Motor neuron (in vitro differentiated cells): Measurements from ENCODE around the gene AFMID. TPM values are rescaled to one million over a fixed set of nuclear protein-coding genes. Genes with fewer than 3 reads are reported as not detected.
"Not testable (repeated sequence)": the region's sequence is repeated elsewhere in the genome, so short reads cannot be mapped to it uniquely, and the experiment has no call there.

Experiments used
- ATAC-seq, 8 experiments: fragments of 200-7000 bp; cut with Tn5 transposase; replicated peaks in 6 of 8; 2 replicates each; pipeline ENCODE4 v1.8.0; 2021; ENCODE audit warnings: mild to moderate bottlenecking in 8 of 8, moderate library complexity in 8 of 8
- H3K27ac ChIP-seq, 2 donors: fragments of 250-450 bp; sonication (Bioruptor Pico); 2 replicates each; pipeline ENCODE4 v1.9.0; 2021; ENCODE audit warnings: antibody characterized with exemption in 2 of 2, mild to moderate bottlenecking in 2 of 2, moderate library complexity in 1 of 2
- H3K4me1 ChIP-seq, 2 donors: fragments of 250-450 bp; sonication (Bioruptor Pico); replicated peaks in 1 of 2; 2 replicates each; pipeline ENCODE4 v1.6.1; 2021; ENCODE audit warnings: antibody characterized with exemption in 2 of 2, mild to moderate bottlenecking in 2 of 2, moderate library complexity in 1 of 2
- H3K4me3 ChIP-seq, 5 donors: fragments of 250-450 bp; sonication (Bioruptor Pico); 2 replicates each; pipeline ENCODE4 v1.9.0; 2021; ENCODE audit warnings: antibody characterized with exemption in 5 of 5, mild to moderate bottlenecking in 5 of 5, moderate library complexity in 4 of 5
- WGBS, 10 experiments: fragments of 450-650 bp; shearing (Covaris generic); methylation state at CpG; one replicate each; pipeline ENCODE4 v1.0.0; 2022; 5-methylcytosine and 5-hydroxymethylcytosine counted together
- in situ Hi-C, 9 experiments: fragments of 400-800 bp; cut with MboI; loops; one replicate each; pipeline ENCODE4 v1.15.0; 2021; ENCODE audit warnings: low sequenced_read_pairs in 9 of 9, low pct_unique_long_range_greater_than_20kb in 2 of 9; ENCODE audit not compliant: unreplicated experiment in 9 of 9
- total RNA-seq, 8 experiments: library from RNA; unstranded; fragments of 300-600 nt; gene quantifications; 2 replicates each; pipeline versions ENCODE4 v1.2.3 to v1.2.4, GENCODE V29; 2022

Gene AFMID
- total RNA-seq, 8 experiments from 2014 or later: 5.1 to 34.7 (median 21.2) TPM

- WGBS, 10 experiments: 82 to 100% (median 93%) methylated on average over 1 to 5 of the region's 10 CpGs; no CpG with 5 or more reads in 6 of the 10 experiments
- ATAC-seq: no peak
- Histone ChIP-seq H3K27ac (no peak overlapping the region), H3K4me3 (no peak overlapping the region), H3K4me1 (peaks cover 19 to 26% of the 10 kb centered on the region in 2 donors)
- in situ Hi-C loops: no loop called here
Observed at GRCh38 chr17:78233678-78234077, 46.5 kb downstream of the AFMID start.

- peaks cover 19 to 26% of the 10 kb centered on the region in 2 donors for H3K4me1 ChIP-seq
- WGBS, 10 experiments: 70 to 100% (median 81%) methylated on average over 1 to 6 of the region's 17 CpGs; no CpG with 5 or more reads in 5 of the 10 experiments
- no peak overlapping the region for H3K27ac ChIP-seq
- no peak overlapping the region for H3K4me3 ChIP-seq
- in situ Hi-C loops: no loop called here
- ATAC-seq: no peak
Observed at GRCh38 chr17:78234261-78234865, 47.2 kb downstream of the AFMID start.

- H3K27ac ChIP-seq, H3K4me3 ChIP-seq, in situ Hi-C loops, ATAC-seq: not testable (repeated sequence)
- WGBS, 10 experiments: 83 to 100% (median 95%) methylated on average over 1 to 5 of the region's 6 CpGs; no CpG with 5 or more reads in 3 of the 10 experiments
- peaks cover 19 to 26% of the 10 kb centered on the region in 2 donors for H3K4me1 ChIP-seq
Observed at GRCh38 chr17:78235022-78235421, 47.9 kb downstream of the AFMID start.

GRCh38 chr17:78235885-78236284, 48.7 kb downstream of the AFMID start:
- Histone ChIP-seq H3K4me3 (no peak overlapping the region), H3K27ac (no peak overlapping the region), H3K4me1 (peaks cover 19 to 26% of the 10 kb centered on the region in 2 donors)
- in situ Hi-C loops: no loop called here
- WGBS, 10 experiments: 78% methylated on average over 5 of the region's 8 CpGs; no CpG with 5 or more reads in 9 of the 10 experiments
- ATAC-seq: no peak

GRCh38 chr17:78236362-78237127, 49.4 kb downstream of the AFMID start:
- in situ Hi-C loops: no loop called here
- no peak for ATAC-seq
- WGBS, 10 experiments: 80 to 100% (median 88%) methylated on average over 2 to 7 of the region's 20 CpGs; no CpG with 5 or more reads in 7 of the 10 experiments
- H3K27ac ChIP-seq: peak overlapping the region in 1 of 2 donors; percentile 29
- H3K4me1 ChIP-seq: peaks cover 14 to 20% of the 10 kb centered on the region in 2 donors
- H3K4me3 ChIP-seq: no peak overlapping the region

GRCh38 chr17:78237401-78238012, 50.3 kb downstream of the AFMID start:
- no peak for ATAC-seq
- H3K4me3 ChIP-seq: no peak overlapping the region
- H3K4me1 ChIP-seq: peaks cover 21 to 23% of the 10 kb centered on the region in 2 donors
- WGBS, 10 experiments: 62 to 67% (median 66%) methylated on average over 1 to 6 of the region's 11 CpGs; no CpG with 5 or more reads in 7 of the 10 experiments
- peak overlapping the region in 1 of 2 donors; percentile 29 for H3K27ac ChIP-seq
- in situ Hi-C loops: no loop called here

- in situ Hi-C loops: no loop called here
- Histone ChIP-seq H3K4me3 (no peak overlapping the region), H3K27ac (no peak overlapping the region), H3K4me1 (peaks cover 20 to 24% of the 10 kb centered on the region in 2 donors)
- ATAC-seq: no peak
- 0 to 86% (median 76%) methylated on average over 1 to 3 of the region's 20 CpGs; no CpG with 5 or more reads in 5 of the 10 experiments for whole genome bisulfite sequencing, 10 experiments
Observed at GRCh38 chr17:78238823-78239488, 51.8 kb downstream of the AFMID start.

GRCh38 chr17:78239489-78239931, 52.3 kb downstream of the AFMID start:
- ATAC-seq: no peak
- 80 to 100% (median 90%) methylated on average over 1 to 5 of the region's 9 CpGs; no CpG with 5 or more reads in 6 of the 10 experiments for WGBS, 10 experiments
- in situ Hi-C loops: no loop called here
- no peak overlapping the region for H3K27ac ChIP-seq
- H3K4me1 ChIP-seq: peaks cover 20 to 24% of the 10 kb centered on the region in 2 donors
- H3K4me3 ChIP-seq: no peak overlapping the region

- no peak overlapping the region for H3K4me3 ChIP-seq
- 63 to 100% (median 100%) methylated on average over 1 to 6 of the region's 12 CpGs; no CpG with 5 or more reads in 5 of the 10 experiments for WGBS, 10 experiments
- no peak for ATAC-seq
- peaks cover 20 to 24% of the 10 kb centered on the region in 2 donors for H3K4me1 ChIP-seq
- in situ Hi-C loops: no loop called here
- H3K27ac ChIP-seq: no peak overlapping the region
Observed at GRCh38 chr17:78240012-78240655, 53.0 kb downstream of the AFMID start.

- no peak for ATAC-seq
- WGBS, 10 experiments: 29 to 84% (median 63%) methylated on average over 1 to 4 of the region's 9 CpGs; no CpG with 5 or more reads in 7 of the 10 experiments
- Histone ChIP-seq H3K4me1 (peaks cover 20 to 24% of the 10 kb centered on the region in 2 donors), H3K4me3 (no peak overlapping the region), H3K27ac (peak overlapping the region in 1 of 2 donors; percentile 15)
- in situ Hi-C loops: no loop called here
Observed at GRCh38 chr17:78240839-78241238, 53.7 kb downstream of the AFMID start.

- peak; percentile 73 to 97 (median 94) for ATAC-seq
- H3K27ac ChIP-seq: peak overlapping the region; percentile 74 to 77
- in situ Hi-C loops: no loop called here
- no peak overlapping the region for H3K4me3 ChIP-seq
- H3K4me1 ChIP-seq: peaks cover 20 to 24% of the 10 kb centered on the region in 2 donors
- 69 to 100% (median 81%) methylated on average over 4 to 7 of the region's 13 CpGs; no CpG with 5 or more reads in 5 of the 10 experiments for whole genome bisulfite sequencing, 10 experiments
Observed at GRCh38 chr17:78241277-78242023, 54.3 kb downstream of the AFMID start.
